GM18951 (cell line): ENCODE results near the gene EFCAB6.

ENCODE experiments used
- POLR2A ChIP-seq: IDR thresholded peaks from 4 replicates; pipeline ENCODE4 v1.6.1; 2011; ENCODE audit warnings: mild to moderate bottlenecking; ENCODE audit not compliant: insufficient read length, insufficient read depth; ENCODE audit errors: extremely low read depth
- in situ Hi-C: fragments of 300-500 bp; cut with MboI; formaldehyde crosslinking; loops from one replicate; pipeline ENCODE4 v1.12.0; 2022; ENCODE audit warnings: low sequenced_read_pairs, mixed read lengths, inconsistent platforms; ENCODE audit not compliant: unreplicated experiment

Gene EFCAB6

GRCh38 chr22:43540529-43540923 is 271.6 kb downstream of the EFCAB6 start:
- TF ChIP-seq POLR2A: no peak
- in situ Hi-C loops: no loop called here

GRCh38 chr22:43539572-43540528 is 272.3 kb downstream of the EFCAB6 start:
- no peak for TF ChIP-seq POLR2A
- in situ Hi-C loops: no loop called here

- no peak for TF ChIP-seq POLR2A
- in situ Hi-C loops: no loop called here
Observed at GRCh38 chr22:43537019-43537585, 275.0 kb downstream of the EFCAB6 start.

GRCh38 chr22:43535741-43536140 is 276.4 kb downstream of the EFCAB6 start:
- no peak for TF ChIP-seq POLR2A
- in situ Hi-C loops: no loop called here

- no peak for TF ChIP-seq POLR2A
- in situ Hi-C loops: no loop called here
Observed at GRCh38 chr22:43535336-43535735, 276.8 kb downstream of the EFCAB6 start.

- no peak for TF ChIP-seq POLR2A
- in situ Hi-C loops: no loop called here
Observed at GRCh38 chr22:43534916-43535315, 277.2 kb downstream of the EFCAB6 start.

GRCh38 chr22:43533656-43534428 is 278.3 kb downstream of the EFCAB6 start:
- no peak for TF ChIP-seq POLR2A
- in situ Hi-C loops: no loop called here

GRCh38 chr22:43533156-43533530 is 279.0 kb downstream of the EFCAB6 start:
- in situ Hi-C loops: no loop called here
- no peak for TF ChIP-seq POLR2A

- in situ Hi-C loops: no loop called here
- TF ChIP-seq POLR2A: no peak
Observed at GRCh38 chr22:43532301-43533155, 279.6 kb downstream of the EFCAB6 start.

- in situ Hi-C loops: no loop called here
- TF ChIP-seq POLR2A: no peak
Observed at GRCh38 chr22:43531651-43532050, 280.5 kb downstream of the EFCAB6 start.

- in situ Hi-C loops: no loop called here
- TF ChIP-seq POLR2A: no peak
Observed at GRCh38 chr22:43530349-43531201, 281.5 kb downstream of the EFCAB6 start.

- in situ Hi-C loops: no loop called here
- TF ChIP-seq POLR2A: no peak
Observed at GRCh38 chr22:43529934-43530333, 282.2 kb downstream of the EFCAB6 start.
